AG20443 (cell line): ENCODE data around the gene ISOC2.
A peak's percentile ranks its signal among the peaks of the same experiment; 100 is the strongest.
"Not testable (repeated sequence)": the region's sequence is repeated elsewhere in the genome, so short reads cannot be mapped to it uniquely, and the experiment has no call there.

Experiments
- DNase-seq: peaks from one replicate; pipeline ENCODE4 v3.0.0; 2012; ENCODE audit warnings: low spot score, mixed read lengths

The ISOC2 gene

GRCh38 chr19:55457683-55458457 lies 3.6 kb downstream of the ISOC2 start:
- DNase-seq = no peak

- no peak for DNase-seq
These were observed 5.1 kb downstream of the ISOC2 start for GRCh38 chr19:55456347-55456746.

- no peak for DNase-seq
These were observed 5.7 kb downstream of the ISOC2 start for GRCh38 chr19:55455576-55456235.

GRCh38 chr19:55454787-55455243 lies 6.6 kb downstream of the ISOC2 start:
- peak; percentile 68 for DNase-seq

GRCh38 chr19:55453511-55454260 lies 7.8 kb downstream of the ISOC2 start:
- no peak for DNase-seq

GRCh38 chr19:55452749-55453346 lies 8.6 kb downstream of the ISOC2 start:
- DNase-seq = peak; percentile 86

DNA sequence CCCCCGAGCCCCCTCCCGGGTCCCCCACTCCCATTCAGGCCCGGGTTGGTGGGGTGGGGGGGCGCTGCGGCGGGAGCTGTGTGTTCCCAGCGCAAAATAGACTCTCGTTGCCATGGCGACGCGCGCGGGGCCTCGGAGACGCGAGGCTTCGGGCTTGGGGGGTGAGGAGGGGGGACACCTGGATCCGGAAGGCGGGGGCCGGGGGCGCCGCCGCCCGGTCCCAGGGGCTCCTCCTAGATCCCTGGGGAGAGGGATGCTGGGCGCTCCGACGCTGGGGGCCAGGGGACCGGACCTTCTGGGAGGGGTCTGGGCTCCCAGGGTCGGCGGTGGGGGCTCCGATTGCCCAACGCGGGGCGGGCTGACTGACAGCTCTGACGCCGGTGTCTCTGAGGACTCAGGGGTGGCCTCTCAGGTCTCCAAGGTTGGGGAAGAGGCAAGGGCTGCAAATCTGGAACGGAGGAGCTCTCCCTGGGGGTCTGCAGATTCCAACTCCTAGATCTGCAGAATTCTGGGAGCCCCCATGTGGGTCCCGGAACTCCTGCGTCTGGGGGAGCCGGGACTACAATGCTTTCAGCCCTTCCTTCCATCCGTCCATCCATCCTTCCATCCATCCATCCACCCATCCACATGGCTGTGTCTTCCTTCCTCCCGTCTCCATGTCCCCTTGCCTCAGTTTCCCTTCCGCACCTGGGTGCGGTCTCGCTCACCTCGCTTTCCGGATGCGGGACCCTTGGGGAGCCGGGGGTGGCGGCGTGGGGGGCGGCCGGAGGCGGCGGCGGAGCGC lies 9.3 kb downstream of the ISOC2 start:
- DNase-seq = no peak

DNA sequence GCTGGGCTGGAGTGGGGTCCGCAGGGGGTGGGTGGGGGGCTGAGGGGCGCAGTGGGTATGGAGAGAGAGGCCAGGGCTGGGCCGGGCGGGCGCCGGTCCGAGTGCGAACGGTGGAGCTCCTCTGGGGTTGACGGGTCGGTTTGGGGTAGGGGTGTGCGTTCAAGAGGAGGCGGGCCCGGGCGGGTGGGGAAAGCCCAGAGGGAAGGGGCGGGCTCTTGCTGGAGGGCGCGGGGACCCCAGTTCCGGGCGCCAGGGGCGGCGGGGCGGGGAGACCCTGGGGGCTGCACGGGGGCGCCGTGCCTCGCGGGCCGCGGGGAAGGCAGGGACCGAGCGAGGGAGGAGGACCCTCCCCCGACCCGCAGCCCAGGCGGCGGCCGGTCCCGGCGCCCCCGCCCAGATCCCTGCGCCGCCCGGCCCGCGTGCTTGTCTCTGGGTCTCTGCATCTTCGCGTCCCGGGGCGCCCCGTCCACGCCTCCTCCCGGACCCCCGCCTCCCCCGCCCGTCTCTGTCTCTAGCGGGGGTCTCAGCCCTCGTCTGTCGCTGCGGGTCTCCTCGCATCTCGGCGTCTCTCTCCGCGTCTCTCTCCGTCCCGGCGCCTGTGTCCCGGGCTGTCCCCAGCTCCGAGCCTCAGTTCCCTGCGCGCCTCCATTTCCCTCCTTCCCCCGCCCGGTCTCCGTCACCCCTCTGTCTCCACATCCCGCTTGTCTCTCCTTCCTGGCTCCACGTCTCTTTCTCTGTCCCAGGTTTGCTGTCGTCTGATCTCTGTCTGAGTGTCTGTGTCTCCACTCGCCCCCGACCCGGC lies 10.1 kb downstream of the ISOC2 start:
- DNase-seq = no peak

GRCh38 chr19:55449469-55449868 lies 12.0 kb downstream of the ISOC2 start:
- DNase-seq = no peak

GRCh38 chr19:55448175-55448490 lies 13.3 kb downstream of the ISOC2 start:
- DNase-seq = not testable (repeated sequence)

DNA sequence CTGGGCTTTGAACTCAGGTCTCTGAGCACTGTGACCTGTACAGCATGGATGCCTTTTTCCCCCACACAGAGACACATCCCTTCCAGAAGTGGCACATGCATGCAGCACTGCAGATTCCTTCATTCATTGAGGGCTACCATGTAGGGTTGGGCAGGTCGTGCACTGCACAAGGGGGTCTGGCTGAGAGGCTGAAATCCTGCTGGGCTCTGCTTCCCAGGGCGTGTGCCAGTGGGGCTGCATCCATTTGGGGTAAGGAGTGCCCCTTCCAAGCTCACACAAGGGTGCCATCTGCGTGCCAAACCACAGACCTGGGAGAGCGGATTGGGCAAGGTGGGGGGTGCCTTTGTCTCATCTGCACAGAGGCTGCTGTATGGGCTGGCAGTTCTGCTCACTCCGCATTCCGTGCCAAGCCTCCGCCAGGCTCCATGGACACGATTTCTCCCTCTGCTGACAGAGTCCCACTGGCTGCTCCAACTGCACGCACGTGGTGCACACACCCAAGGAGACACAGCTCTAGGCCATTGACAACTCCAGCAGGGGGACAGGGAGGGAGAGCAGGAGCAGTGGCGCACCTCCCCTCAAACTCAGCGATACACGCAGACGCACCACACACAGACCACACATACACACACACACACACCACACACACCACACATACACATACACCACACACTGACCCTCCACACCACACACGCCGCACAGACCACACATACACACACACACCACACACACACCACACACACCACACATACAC lies 13.8 kb downstream of the ISOC2 start:
- DNase-seq = peak; percentile 77

- no peak for DNase-seq
These were observed 15.4 kb downstream of the ISOC2 start for GRCh38 chr19:55446060-55446459.

DNA sequence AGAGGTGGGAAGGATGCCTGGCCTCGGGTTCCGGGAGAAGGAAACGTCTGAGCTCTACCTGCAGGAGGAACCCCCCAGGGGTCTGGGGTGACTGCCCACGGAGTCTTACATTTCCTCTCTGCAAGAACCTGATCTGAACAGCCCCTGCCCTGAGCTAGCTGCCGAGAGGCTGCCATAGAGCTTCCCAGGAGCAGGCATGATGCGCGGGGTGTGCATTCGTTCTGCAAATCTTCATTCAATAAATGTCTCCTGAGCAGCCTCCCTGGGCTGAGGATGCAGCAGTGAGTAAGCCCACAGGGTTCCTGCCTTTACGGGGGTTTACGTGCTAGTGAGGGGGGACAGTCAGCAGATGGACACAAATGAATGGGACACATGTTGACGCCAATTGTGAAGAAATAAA lies 16.8 kb downstream of the ISOC2 start:
- DNase-seq = no peak

DNA sequence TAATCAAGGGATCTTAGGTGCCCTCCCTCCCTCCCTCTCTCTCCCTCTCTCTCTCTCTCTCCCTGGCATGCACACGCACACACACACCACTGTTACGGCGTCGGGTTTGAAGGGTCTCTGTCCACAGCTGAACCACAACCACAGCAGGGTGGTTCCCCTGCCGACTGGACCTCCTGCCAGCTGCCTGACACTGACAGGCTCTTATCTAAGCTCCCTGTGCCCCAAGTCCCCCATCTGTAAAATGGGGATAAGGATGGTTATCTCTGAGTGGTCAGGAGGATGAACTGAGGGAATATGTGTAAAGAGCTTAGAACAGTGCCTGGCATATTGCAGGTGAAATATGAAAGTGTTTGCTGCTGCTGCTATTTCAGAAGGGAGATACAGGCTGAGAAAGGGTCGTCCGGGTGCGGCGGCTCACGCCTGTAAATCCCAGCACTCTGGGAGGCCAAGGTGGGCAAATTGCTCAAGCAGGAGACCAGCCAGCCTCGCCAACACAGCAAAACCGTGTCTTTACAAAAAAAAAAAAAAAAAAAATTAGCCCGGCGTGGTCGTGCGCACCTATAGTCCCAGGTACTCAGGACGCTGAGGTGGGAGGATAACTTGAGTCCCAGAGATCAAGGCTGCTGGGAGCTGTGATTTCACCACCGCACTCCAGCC lies 17.5 kb downstream of the ISOC2 start:
- DNase-seq = no peak

DNA sequence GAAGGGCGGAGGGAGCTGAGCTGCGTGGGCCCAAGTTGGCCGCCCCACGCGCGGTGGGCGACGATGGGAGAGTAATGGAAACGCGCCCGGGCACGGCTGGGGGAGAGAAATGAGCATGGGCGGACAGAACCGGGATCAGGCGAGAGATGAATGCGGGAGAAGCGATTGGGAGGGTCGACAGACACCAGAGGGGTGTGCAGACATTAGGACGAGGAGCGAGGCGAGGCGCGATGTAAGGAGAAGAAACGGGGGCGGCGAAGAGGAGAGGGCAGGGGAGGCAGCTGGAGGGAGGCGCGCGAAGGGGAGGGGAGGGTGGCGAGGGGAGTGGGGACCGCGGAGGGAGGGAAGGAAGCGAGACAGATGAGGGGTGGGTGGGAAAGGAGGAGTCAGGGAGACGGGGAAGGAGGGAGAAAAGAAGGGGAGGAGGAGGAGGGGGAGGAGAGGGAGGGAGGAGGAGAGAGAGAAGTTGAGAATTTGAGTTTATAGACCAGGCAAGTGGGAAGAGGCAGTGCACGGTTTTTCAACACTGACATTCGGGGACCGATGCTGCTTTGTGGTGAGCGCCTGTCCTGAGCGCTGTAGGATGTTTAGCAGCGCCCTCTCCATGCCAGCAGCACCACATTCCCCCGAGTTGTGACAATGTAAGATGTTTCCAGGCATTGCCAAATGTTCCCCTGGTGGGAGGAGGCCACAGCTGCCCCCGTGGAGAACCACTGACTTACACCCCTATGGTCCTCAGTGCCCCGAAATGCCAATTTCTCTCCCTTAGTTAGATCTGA lies 18.2 kb downstream of the ISOC2 start, which contains the start of gene SHISA7:
Gene SHISA7 (minus strand): TSS at position 256 of the 779 bp plus-strand sequence. CDS start 437 bp downstream, outside the sequence.
- DNase-seq = no peak

DNA sequence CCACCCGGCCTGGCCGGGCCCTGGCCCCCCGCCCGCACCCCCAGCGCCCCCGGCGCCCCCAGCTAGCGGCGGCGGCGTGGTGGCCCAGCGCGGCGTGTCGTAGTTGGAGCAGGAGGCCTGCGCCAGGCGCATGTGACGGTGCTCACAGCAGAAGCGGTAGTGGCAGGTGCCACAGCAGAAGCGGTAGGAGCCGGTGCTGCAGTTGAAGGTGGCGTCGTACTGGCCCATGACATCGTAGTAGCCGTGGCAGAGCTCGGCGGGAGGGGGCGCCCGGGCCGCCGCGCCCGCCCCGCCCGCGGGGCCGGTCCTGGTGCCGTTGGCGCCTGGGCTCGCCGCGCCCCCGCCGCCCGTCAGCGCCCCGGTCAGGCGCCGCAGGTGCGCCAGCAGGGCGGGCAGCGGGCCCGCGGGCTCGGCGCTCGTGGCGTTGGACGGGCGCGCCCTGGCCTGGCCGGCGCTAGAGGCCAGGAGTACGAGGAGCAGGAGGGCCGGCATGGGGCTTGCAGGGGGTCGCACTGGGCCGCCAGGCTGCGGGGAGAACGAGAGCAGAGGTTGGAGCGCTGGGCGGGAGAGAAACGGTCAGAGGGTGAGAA lies 19.0 kb downstream of the ISOC2 start:
- DNase-seq = no peak

GRCh38 chr19:55441692-55442321 lies 19.6 kb downstream of the ISOC2 start:
- no peak for DNase-seq

- no peak for DNase-seq
These were observed 20.1 kb downstream of the ISOC2 start for GRCh38 chr19:55441319-55441691.
